Activated CD8-positive, alpha-beta memory T cell treated with anti-CD3 and anti-CD28 coated beads, Interleukin-2, amount 50 U/mL, for 1 hour (primary cell): ENCODE data around the gene FMNL2.

Experiments used
- DNase-seq: peaks from one replicate; pipeline ENCODE4 v3.0.0-alpha.2; 2020; ENCODE audit errors: extremely low read depth

Gene FMNL2

GRCh38 chr2:152492911-152493310, 157.9 kb downstream of the FMNL2 start:
- no peak for DNase-seq

DNA sequence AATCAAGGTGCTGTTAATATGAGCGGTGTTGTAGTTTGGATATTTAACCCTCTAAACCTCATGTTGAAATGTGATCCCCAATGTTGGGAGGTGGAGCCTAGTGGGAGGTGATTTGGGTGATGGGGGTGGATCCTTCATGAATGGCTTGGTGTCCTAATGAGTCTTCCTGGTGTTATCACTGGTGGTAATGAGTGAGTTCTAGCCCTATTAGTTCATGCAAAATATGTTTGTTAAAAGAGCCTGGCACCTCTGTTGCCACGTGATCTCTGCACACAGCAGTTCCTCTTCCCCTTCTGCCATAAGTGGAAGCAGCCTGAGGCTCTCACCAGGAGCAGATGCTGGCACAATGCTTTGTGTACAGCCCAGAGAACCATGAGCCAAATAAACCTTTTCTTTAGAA, 158.4 kb downstream of the FMNL2 start:
- DNase-seq = no peak

GRCh38 chr2:152493945-152494528, 159.1 kb downstream of the FMNL2 start:
- DNase-seq = no peak

- DNase-seq = no peak
Observed at GRCh38 chr2:152496371-152496770, 161.4 kb downstream of the FMNL2 start.

DNA sequence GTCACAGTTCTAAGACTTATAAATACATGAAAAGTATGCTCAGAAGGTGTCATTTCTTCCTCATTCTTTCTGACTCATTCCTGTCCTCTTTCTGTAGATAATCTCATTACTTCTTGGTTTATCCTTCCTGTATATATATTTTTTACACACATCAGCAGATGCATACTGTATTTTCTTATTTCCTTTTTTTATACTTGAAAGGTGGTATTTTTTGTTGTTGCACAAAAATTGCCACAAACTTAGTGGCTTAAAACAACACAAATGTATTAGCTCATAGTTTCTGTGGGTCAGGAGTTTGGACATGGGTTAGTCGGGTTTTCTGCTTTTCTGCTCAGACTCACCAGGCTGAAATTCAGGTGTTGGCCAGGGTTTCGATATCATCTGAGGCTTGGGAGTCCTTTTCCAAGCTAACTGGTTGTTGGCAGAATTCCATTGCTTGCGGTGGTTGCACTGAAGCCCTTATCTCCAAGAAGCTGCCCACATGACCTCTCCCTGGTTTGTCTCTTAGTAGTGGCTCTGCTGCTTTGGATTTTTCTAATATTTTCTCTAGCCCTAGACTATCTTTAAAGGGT, 162.6 kb downstream of the FMNL2 start:
- no peak for DNase-seq

- DNase-seq = no peak
Observed at GRCh38 chr2:152499331-152499816, 164.4 kb downstream of the FMNL2 start.

DNA sequence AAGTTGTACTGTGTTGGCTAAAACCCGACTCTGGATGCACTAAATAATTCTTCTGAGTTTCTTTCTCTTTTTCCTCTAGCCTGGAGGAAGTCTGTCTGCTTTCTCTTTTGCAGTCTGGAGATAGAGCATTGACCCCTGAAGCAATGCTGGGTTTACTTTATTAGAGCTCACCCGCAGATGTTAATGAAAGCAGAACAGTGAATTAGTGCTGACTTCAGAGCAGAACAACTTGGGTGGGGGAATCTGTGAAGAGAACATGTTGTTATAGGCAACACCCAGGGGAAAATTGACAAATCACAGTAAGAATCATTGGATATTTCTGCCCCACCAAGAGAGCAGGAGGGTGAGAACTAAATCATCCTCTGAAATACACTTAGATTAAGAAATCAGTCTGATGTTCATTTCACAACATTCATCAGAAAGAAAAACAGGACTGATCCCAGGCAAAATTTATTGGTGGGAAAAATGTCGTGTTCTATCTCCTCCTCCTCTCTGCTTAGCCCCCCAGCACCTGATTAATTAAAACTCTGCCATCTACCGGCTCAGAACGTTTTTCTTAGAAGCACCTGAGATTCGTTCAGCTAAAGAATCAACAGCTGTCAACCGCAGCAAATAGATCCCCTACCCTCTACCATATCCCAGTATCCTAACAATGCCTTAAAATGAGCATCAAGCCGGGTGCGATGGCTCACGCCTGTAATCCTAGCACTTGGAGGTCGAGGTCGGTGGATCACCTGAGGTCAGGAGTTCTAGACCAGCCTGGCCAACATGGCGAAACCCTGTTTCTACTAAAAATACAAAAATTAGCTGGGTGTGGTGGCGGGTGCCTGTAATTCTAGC, 165.1 kb downstream of the FMNL2 start:
- no peak for DNase-seq

- DNase-seq = no peak
Observed at GRCh38 chr2:152500772-152501171, 165.8 kb downstream of the FMNL2 start.

GRCh38 chr2:152501666-152502065, 166.7 kb downstream of the FMNL2 start:
- DNase-seq = no peak

DNA sequence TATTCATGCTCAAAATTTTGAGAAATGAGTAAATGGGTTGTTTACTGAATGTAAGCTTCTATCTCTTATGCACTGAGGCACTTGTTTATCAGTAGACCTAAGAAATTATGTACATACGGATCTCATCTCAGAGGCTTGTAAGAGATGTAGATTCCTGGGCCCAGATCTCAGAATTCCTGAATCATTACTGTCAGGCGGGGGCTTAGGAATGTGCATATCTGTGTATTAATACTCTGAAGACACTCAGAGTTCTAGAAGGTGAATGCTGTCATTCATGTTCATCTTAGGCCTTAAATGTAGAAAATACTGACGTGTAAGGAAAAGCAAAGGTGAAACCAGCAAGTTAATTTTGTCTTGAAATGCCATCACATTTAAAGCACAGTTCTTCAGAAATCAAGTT, 169.6 kb downstream of the FMNL2 start:
- no peak for DNase-seq

DNA sequence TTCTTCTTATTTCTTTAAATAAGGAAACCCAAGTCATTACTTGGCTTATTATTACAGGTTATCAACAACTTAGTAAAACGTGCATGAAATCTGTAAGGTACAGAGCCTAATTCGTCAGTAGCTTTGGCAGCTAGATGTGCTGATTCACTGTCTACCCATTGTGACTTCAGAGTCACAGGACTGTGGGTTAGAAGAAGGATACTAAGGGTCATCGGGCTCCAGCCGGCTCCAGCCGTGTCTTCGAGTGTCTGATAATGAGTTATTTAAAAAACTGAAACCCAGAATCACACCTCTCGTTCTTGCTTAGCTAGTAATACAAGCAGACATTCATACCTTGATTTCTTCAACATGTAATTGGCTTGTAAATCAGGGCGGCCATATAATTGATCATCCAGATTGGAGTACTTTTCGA, 170.5 kb downstream of the FMNL2 start:
- DNase-seq = no peak

DNA sequence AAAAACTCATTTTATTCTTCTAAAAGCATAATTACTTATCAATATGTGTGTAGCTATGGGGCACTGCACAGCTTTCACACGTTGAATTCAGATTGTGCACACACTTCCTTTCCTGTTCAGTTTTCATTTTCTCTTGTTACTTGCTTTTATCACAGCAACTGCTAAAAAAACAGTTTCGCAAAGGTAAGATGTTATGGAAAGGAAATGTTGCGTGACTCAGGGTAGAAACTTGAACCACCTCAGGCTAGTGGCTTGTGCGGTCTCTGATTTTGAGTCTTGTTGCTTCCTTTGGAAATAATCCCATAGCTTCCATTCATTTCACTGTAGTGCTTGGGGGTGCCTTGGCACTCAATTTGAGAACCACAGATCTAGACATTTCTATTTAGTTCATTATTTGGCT, 171.9 kb downstream of the FMNL2 start:
- no peak for DNase-seq

DNA sequence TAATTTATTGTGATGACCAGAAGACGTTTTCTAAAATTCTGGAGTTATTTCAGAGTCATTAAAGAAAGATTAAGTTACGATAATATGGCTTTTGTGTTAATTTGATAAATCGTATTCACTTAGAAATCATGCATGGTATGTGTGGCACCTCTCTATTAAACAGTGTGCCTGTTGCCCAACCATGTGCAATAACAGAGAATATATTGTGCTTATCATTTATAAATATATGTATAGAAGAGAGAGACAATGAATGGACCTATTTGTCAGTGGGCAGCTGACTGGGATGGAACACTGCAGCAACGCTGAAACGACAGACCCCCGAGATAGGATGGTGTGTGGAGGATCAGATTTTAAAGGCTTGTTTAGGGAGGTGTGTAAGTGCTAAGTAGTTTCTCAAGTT, 172.9 kb downstream of the FMNL2 start:
- DNase-seq = no peak

DNA sequence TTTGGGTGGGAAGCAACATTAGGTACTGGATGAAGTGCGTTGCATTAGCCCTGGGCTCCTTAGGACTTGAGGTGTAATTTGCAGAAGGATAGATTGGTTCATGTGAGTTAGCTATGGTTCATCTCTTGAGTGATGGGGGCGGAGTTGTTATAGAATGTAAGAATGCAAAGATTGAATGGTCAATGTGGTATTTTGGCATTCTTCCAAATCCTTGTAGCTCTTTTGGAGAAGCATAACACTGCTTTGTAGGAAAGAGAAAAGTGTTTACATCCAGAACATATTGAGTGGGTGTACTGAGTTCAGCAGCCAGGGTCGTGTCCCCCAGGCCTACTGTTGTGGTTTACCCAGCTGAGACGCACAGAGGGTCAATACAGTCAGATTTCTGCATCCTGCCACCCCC, 173.5 kb downstream of the FMNL2 start:
- DNase-seq = no peak

GRCh38 chr2:152509772-152510491, 175.0 kb downstream of the FMNL2 start:
- DNase-seq = no peak

DNA sequence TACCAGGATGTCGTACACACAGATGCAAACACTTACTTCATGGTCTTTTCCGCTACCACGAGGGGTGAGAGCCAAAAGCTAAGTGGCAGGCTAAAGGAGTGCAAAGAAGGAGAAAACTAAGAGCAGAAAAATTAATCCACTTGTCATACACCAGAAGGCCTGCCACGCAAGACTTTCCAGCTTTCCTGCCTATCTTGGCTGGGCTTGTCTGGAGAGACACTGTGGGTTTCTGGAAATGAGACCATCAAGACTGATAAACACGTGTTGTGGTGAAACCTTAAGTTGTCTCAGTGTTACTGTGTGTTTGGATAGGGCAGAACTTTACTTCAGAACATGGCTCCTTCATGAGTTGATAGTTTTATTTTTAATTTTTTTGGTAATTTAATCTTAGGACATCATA, 175.6 kb downstream of the FMNL2 start:
- no peak for DNase-seq

GRCh38 chr2:152511981-152512380, 177.0 kb downstream of the FMNL2 start:
- no peak for DNase-seq

- DNase-seq = no peak
Observed at GRCh38 chr2:152513029-152513428, 178.1 kb downstream of the FMNL2 start.

GRCh38 chr2:152513681-152514080, 178.7 kb downstream of the FMNL2 start:
- DNase-seq = no peak

DNA sequence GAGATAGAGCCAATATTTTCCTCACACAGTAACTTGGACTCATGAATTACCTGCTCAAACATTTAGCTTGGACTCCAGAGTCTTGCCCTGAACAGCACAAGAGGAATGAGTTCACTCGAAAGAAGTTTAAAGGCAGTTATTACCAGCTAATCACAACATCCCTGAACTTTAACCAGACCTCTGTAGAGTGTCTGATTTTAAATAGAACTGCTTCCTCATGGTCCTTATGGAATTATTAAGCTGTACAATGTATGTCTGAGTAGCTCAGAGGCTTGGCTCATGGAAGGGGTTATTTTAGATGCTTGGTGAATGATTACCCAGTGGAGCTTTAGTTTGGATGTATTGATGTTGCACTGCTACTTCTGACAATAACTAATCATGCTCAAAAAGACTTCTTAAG, 183.1 kb downstream of the FMNL2 start:
- no peak for DNase-seq

GRCh38 chr2:152518641-152519580, 183.9 kb downstream of the FMNL2 start:
- no peak for DNase-seq
